Body of pancreas (tissue), 4 donors: ENCODE measurements around the gene STAMBPL1. TPM values are rescaled to one million over a fixed set of nuclear protein-coding genes. Genes with fewer than 3 reads are reported as not detected.
A peak's percentile ranks its signal among the peaks of the same experiment; 100 is the strongest.

Experiments
- ATAC-seq: fragments of 150-250 bp; one replicate; pipeline ENCODE4 v1.9.1; 2016
- DNase-seq, 4 donors: peaks; one replicate each; pipeline ENCODE4 v3.0.0-alpha.2; 2019
- H3K27ac ChIP-seq, 4 donors: fragments of 200-600 bp; sonication (generic); 1 replicate in 3 of 4; 2 replicates in 1 of 4; pipeline versions ENCODE4 v1.5.1 to v1.6.1; 2016 to 2019; ENCODE audit warnings: mild to moderate bottlenecking in 1 of 4, mixed read lengths in 1 of 4, moderate library complexity in 1 of 4
- H3K27me3 ChIP-seq, 2 donors: fragments of 200-600 bp; sonication (generic); one replicate each; pipeline ENCODE4 v1.6.0; 2016; ENCODE audit warnings: mild to moderate bottlenecking in 1 of 2
- H3K36me3 ChIP-seq, 2 donors: fragments of 200-600 bp; sonication (generic); replicated peaks in 1 of 2; 2 replicates each; pipeline ENCODE4 v1.5.1; 2016; ENCODE audit warnings: low read depth in 2 of 2; ENCODE audit not compliant: insufficient read depth in 1 of 2
- H3K4me1 ChIP-seq: fragments of 200-600 bp; sonication (generic); one replicate; pipeline ENCODE4 v1.6.0; 2016
- H3K4me3 ChIP-seq, 2 donors: fragments of 200-600 bp; sonication (generic); 1 replicate in 1 of 2; 2 replicates in 1 of 2; pipeline ENCODE4 v1.5.1; 2016 to 2019
- H3K9me3 ChIP-seq, 3 donors: fragments of 200-600 bp; sonication (generic); 1 replicate in 2 of 3; 2 replicates in 1 of 3; pipeline ENCODE4 v1.5.1; 2016
- POLR2A ChIP-seq, 3 donors: fragments of 450-650 bp; IDR thresholded peaks; one replicate each; pipeline ENCODE4 v1.6.1; 2016; ENCODE audit warnings: antibody characterized with exemption in 3 of 3, mild to moderate bottlenecking in 2 of 3
- WGBS, 2 donors: methylation state at CpG; one replicate each; pipeline ENCODE4 v1.1.5; 2017; 5-methylcytosine and 5-hydroxymethylcytosine counted together
- intact Hi-C: fragments of 100-400 bp; cut with DNase I; formaldehyde crosslinking; loops from one replicate; pipeline ENCODE4 v1.15.1; 2023
- total RNA-seq, 2 donors: library from RNA; depleted of rRNA; stranded (reverse); fragments of >200 nt; gene quantifications; one replicate each; pipeline ENCODE4 v1.1.0, GENCODE V29; 2016
- TF ChIP-seq, protein P1 (sequence below), 7 experiments: fragments of 450-650 bp in 4 of 7; fragments of 200-600 bp in 3 of 7; sonication (generic) in 3 of 7; IDR thresholded peaks; one replicate each; pipeline ENCODE4 v1.5.1; 2016 to 2019; ENCODE audit warnings: antibody characterized with exemption in 7 of 7

STAMBPL1 gene
- total RNA-seq, 2 donors from 2014 or later: 10.1 to 26.7 TPM

DNA sequence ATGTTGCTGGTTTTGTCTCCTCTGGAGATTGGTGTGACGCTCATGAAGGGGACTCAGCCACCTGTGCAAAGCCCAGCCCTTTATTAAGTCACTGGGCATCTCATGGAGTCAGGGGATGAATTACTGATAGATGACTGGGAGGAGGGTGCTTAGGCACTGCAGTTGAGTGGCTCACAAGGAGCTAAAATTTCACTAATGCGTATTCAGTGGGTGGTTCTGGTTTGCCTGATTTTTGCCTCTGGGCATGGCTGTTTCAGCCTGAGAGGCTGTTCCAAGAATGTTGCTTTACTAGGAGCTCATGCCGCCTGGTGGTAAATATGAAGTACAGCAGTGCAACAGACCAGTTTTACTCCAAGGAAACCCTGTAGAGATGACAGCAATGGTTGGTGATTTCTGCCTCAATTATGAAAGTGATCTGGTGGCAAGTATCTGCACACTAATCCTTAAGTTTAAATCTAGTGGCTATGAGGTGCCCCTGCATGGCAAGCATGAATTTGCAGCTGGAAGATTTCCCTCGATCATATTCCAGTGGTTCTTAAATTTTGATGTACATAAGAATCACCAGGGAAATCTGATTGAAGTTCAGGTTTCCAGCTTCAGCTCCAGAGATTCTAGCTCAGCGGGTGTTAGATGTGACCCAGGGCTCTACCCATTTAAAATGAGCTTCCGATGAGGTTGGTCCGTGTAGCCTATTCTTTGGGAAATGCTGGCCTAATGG lies 52.7 kb downstream of the STAMBPL1 start:
- Histone ChIP-seq H3K9me3 (no peaks in the 10 kb centered on the region), H3K4me1 (peaks cover 12% of the 10 kb centered on the region), H3K36me3 (no peaks in the 10 kb centered on the region), H3K27ac (no peak overlapping the region), H3K4me3 (no peak overlapping the region), H3K27me3 (no peaks in the 10 kb centered on the region)
- 37 to 44% methylated on average over 7 of the region's 7 CpGs for WGBS, 2 donors
- intact Hi-C loops: loop anchor here (5.0 kb wide), 1 partner anchor 95 kb away; no protein-coding TSS in a partner anchor
- DNase-seq (peak; percentile 41 to 72 (median 56)), ATAC-seq (peak; percentile 76)
- TF ChIP-seq POLR2A (IDR thresholded peaks at IDR 0.05): no peak
- TF ChIP-seq, protein P1, sequence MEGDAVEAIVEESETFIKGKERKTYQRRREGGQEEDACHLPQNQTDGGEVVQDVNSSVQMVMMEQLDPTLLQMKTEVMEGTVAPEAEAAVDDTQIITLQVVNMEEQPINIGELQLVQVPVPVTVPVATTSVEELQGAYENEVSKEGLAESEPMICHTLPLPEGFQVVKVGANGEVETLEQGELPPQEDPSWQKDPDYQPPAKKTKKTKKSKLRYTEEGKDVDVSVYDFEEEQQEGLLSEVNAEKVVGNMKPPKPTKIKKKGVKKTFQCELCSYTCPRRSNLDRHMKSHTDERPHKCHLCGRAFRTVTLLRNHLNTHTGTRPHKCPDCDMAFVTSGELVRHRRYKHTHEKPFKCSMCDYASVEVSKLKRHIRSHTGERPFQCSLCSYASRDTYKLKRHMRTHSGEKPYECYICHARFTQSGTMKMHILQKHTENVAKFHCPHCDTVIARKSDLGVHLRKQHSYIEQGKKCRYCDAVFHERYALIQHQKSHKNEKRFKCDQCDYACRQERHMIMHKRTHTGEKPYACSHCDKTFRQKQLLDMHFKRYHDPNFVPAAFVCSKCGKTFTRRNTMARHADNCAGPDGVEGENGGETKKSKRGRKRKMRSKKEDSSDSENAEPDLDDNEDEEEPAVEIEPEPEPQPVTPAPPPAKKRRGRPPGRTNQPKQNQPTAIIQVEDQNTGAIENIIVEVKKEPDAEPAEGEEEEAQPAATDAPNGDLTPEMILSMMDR (IDR thresholded peaks at IDR 0.05): peak; percentile 70 to 92 (median 89)

GRCh38 chr10:88933564-88933963 lies 53.5 kb downstream of the STAMBPL1 start:
- H3K4me3 ChIP-seq: no peak overlapping the region
- H3K27ac ChIP-seq: no peak overlapping the region
- ATAC-seq (no peak), DNase-seq (no peak)
- no peaks in the 10 kb centered on the region for H3K27me3 ChIP-seq
- no peaks in the 10 kb centered on the region for H3K9me3 ChIP-seq
- no peak for TF ChIP-seq POLR2A (IDR thresholded peaks at IDR 0.05)
- TF ChIP-seq, protein P1 (IDR thresholded peaks at IDR 0.05): no peak
- 63 to 66% methylated on average over 2 of the region's 2 CpGs for WGBS, 2 donors
- H3K4me1 ChIP-seq: peaks cover 12% of the 10 kb centered on the region
- H3K36me3 ChIP-seq: no peaks in the 10 kb centered on the region
- intact Hi-C loops: loop anchor here (5.0 kb wide), 1 partner anchor 96 kb away; no protein-coding TSS in a partner anchor

DNA sequence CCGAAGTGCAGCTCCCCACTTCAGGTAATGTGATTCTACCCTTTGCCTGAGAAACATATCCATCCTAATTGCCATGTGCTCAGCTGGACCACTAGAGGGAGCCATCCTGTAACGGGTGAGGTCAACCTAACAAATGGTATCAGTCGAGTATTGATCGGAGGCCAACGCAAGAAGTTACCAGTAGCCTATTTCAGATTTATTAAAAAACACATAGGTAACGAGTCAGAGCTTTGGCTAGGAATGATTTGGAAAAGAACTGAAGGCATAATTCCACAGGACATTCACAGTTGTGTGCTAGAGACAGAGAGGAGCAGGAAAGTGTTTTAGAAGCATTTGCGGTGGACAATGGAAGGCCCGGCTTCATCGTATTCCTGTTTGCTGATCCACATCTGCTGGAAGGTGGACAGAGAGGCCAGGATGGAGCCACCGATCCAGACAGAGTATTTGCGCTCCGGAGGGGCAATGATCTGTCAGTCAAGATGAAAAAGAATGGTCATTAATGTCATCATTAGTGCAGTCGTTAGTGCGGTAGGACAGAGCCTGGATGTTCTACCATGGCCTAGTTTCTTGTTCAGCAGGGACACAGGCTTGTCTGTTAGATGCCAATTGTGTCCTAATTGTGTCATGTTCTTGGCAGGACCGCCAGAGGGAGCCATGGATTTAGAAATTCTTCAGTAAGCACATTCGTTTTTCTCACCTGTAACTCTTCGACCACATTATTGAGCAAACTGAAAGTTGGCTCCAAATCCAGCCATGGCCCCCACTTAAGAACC lies 55.0 kb downstream of the STAMBPL1 start:
- Histone ChIP-seq H3K4me1 (peaks cover 12% of the 10 kb centered on the region), H3K9me3 (no peaks in the 10 kb centered on the region), H3K27ac (peak overlapping the region in 3 of 4 donors; percentile 44 to 55 (median 47)), H3K4me3 (no peak overlapping the region), H3K27me3 (no peaks in the 10 kb centered on the region), H3K36me3 (no peaks in the 10 kb centered on the region)
- ATAC-seq (peak; percentile 87), DNase-seq (peak; percentile 83 to 89 (median 84))
- TF ChIP-seq POLR2A (IDR thresholded peaks at IDR 0.05): no peak
- TF ChIP-seq, protein P1 (IDR thresholded peaks at IDR 0.05): peak; percentile 62 to 90 (median 82)
- intact Hi-C loops: loop anchor here (5.0 kb wide), 1 partner anchor 98 kb away; no protein-coding TSS in a partner anchor
- 18 to 19% methylated on average over 17 of the region's 17 CpGs for whole genome bisulfite sequencing, 2 donors

GRCh38 chr10:88936656-88937055 lies 56.6 kb downstream of the STAMBPL1 start:
- Histone ChIP-seq H3K36me3 (no peaks in the 10 kb centered on the region), H3K27me3 (no peaks in the 10 kb centered on the region), H3K4me1 (peaks cover 12% of the 10 kb centered on the region), H3K4me3 (no peak overlapping the region), H3K27ac (no peak overlapping the region), H3K9me3 (no peaks in the 10 kb centered on the region)
- 82 to 91% methylated on average over 3 of the region's 3 CpGs for WGBS, 2 donors
- no peak for ATAC-seq
- intact Hi-C loops: no loop called here
- DNase-seq: no peak
- TF ChIP-seq POLR2A (IDR thresholded peaks at IDR 0.05): no peak
- TF ChIP-seq, protein P1 (IDR thresholded peaks at IDR 0.05): no peak
